OCI-LY3 (cell line): Measurements from ENCODE around the gene WWOX.

Source experiments
- CTCF ChIP-seq: fragments of 200-600, 300-600 bp; sonication (generic); IDR thresholded peaks from 2 replicates; pipeline ENCODE4 v1.5.1; 2014; ENCODE audit warnings: antibody characterized with exemption, low read length, low read depth
- EZH2phosphoT487 ChIP-seq: fragments of 200-600 bp; shearing (Covaris generic); IDR thresholded peaks from 2 replicates; pipeline ENCODE4 v1.6.1; 2018; ENCODE audit warnings: antibody characterized with exemption, mixed run types, low read depth

GRCh38 chr16:78759596-78759995, 660.1 kb downstream of the WWOX start:
- no peak for TF ChIP-seq CTCF
- no peak for TF ChIP-seq EZH2phosphoT487
